Fibroblast of skin of abdomen (primary cell): ENCODE data around the gene TTLL5. TPM values are rescaled to one million over a fixed set of nuclear protein-coding genes. Genes with fewer than 3 reads are reported as not detected.

ENCODE experiments used
- DNase-seq: peaks from one replicate; pipeline ENCODE4 v3.0.0-alpha.2; 2013
- polyA plus RNA-seq, 2 experiments: library from polyadenylated mRNA; unstranded; fragments of 120-200 nt; gene quantifications; one replicate each; pipeline ENCODE4 v1.2.1, GENCODE V29; 2013; ENCODE audit not compliant: insufficient read length in 2 of 2

TTLL5 gene, protein sequence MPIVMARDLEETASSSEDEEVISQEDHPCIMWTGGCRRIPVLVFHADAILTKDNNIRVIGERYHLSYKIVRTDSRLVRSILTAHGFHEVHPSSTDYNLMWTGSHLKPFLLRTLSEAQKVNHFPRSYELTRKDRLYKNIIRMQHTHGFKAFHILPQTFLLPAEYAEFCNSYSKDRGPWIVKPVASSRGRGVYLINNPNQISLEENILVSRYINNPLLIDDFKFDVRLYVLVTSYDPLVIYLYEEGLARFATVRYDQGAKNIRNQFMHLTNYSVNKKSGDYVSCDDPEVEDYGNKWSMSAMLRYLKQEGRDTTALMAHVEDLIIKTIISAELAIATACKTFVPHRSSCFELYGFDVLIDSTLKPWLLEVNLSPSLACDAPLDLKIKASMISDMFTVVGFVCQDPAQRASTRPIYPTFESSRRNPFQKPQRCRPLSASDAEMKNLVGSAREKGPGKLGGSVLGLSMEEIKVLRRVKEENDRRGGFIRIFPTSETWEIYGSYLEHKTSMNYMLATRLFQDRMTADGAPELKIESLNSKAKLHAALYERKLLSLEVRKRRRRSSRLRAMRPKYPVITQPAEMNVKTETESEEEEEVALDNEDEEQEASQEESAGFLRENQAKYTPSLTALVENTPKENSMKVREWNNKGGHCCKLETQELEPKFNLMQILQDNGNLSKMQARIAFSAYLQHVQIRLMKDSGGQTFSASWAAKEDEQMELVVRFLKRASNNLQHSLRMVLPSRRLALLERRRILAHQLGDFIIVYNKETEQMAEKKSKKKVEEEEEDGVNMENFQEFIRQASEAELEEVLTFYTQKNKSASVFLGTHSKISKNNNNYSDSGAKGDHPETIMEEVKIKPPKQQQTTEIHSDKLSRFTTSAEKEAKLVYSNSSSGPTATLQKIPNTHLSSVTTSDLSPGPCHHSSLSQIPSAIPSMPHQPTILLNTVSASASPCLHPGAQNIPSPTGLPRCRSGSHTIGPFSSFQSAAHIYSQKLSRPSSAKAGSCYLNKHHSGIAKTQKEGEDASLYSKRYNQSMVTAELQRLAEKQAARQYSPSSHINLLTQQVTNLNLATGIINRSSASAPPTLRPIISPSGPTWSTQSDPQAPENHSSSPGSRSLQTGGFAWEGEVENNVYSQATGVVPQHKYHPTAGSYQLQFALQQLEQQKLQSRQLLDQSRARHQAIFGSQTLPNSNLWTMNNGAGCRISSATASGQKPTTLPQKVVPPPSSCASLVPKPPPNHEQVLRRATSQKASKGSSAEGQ (N-terminal part only)
- 20.4 TPM for polyA plus RNA-seq (2013, experiment 1 of 2; ENCODE audit: insufficient read length)
- 19.6 TPM for polyA plus RNA-seq (2013, experiment 2 of 2; ENCODE audit: insufficient read length)

DNA sequence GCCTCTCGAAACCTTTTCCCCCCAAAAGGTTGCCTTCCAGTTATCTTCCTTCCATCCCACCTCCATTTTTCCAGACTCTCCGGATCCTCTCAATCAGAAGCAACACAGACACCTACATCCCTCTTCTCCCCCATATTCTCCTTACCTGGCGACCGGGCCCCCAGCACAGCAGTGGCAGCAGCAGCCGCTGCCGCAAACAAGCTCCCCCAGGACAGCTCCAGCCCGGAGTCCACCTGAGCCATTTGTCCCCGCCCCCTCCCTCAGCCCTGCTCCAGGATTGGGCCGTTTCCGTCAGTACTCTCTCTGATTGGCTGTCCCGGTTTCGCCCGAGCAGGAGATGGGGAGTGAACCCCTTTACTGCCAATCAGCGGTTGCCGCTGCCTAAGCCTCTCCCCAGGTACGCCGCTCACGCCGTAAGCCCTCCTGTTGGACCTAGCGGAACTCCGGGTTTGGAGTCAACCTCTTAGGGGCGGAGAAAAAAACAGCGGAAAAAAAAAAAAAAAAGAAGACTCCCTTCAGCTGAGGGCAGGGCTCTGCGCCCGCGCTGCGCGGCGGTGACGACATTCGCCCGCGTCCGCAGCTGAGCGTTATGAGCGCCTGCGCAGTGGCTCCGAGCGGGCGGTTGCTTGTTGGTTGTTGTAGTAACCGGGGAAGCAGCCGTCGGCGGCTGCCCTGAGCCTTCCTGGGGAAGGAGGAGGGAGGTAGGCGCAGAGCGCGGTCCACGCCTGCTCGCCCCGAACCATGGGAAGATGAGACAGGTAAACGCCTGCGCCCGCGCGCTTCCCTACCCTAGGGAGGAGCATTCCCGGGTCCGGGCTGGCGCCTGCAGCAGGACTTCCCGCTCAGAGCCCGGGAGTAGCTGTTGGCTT, at the start of gene TTLL5, which contains the start of gene ERG28:
Gene TTLL5, plus strand, starts transcription at position 617 of the 869 bp plus-strand sequence. CDS start 1,904 bp downstream, outside the sequence.
Gene ERG28, minus strand, starts transcription at position 247 of the 869 bp plus-strand sequence. CDS start 3,374 bp downstream, outside the sequence.
- DNase-seq: peak; percentile 98

DNA sequence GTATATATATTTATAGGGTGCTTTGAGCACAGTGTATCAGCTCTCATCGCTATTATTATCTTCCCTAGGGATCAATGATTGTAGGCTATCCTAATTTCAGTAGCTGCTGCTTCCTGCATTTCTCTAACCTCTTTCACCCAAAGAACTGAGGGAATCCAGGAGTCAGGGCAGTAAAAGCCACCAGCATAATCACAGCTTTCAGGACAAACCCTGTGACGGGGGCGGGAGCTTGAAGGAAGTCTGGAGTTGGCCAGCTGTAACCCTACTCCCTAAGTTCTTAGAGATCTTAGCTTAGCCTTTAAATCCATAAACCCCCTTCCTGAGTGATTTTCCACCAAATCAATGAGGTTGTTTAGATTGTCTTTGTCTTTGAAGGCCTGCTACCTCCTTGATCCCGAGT, 48.9 kb upstream of the TTLL5 start:
- DNase-seq: no peak

DNA sequence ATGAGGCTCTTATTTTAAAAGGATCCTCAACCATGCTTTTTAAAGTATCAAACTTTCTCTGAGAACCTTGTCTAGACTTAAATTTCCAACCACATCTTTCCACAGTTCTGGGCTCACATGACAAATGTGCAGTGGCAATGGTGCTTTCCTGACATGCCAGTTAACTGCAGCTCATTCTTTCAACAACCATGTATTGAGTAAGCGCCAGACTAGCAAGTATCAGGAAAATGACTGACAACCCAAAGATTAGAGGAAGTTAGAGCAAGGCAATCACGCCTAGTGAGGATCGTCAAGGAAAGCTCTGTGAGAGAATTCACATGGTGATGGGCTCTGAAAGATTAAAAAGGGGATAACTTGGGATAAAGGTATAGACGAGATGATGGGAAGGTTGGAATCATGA, 46.9 kb upstream of the TTLL5 start:
- DNase-seq: no peak

DNA sequence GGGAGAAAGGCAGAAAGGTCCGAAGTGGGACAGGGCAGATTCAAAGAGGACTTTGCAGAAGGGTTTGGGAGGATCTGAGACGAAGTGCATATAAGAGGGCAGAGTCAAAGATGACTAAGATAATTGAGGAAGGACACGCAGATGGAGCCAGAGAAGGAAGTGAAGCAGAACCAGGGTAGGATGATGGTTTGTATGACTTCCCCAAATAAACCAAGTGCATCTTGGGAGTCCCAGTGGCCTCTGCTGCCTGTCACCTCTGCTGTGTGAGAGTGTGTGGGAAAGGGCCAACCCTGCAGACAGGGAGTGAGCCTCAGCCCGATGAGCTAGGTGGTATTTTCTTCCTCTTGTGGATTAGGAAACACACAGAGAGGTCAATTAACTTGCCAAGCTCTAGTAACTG, 45.8 kb upstream of the TTLL5 start:
- no peak for DNase-seq

DNA sequence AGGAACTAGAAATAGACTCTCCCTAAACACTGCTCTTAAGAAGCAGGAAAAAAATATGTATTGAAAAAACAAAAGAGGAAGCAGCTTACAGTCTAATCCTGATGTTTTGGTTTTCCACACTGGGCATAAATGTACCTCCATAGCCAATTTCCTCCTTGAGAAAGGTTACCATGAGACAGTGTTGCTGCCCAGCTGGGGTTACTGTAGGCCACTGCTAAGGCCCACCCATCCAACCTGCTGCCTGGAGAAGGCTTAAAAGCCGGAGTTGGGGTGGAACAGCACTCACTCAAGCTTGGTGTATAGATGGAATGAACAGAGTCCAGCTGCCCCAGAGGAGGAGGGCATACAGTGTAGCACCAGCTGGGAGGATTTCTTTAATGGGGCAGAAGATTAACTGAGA, 41.5 kb upstream of the TTLL5 start:
- DNase-seq: no peak

DNA sequence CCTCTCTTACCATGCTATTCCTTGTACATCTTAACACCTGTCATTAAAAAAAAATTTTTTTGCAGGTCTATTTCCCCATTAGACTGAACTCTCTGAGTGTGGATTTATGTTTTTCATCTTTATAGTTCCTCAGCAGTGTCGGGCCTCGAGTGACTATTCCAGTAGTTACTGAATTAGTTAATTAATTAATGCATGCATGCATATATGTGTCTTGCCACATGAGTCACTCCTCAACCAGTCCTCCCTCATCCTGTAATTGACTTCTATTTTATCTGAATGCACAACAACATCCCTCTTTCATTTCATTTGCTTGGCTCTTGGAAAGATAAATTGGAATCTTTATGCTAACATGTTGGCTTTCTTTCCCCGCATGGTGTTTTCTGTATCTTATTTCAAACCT, 36.0 kb upstream of the TTLL5 start:
- no peak for DNase-seq

DNA sequence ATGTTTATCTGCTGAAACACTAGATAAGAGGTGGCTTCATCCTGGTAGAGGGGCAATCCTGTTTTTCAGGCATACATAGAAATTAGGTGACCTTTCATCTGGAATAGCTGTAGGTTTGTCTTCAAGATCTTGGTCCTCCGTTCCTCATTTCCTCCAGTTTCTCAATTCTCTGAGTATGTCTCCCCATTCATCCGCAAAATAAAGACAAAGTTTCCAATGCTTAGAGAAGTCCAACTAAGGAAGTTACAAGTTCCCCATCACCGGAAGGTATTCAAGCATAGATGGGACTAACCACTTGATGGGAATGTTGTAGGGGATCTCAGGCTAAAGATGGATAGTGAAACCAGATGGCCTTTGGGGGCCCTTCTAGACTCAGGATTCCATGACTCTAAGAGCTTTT, 34.6 kb upstream of the TTLL5 start:
- no peak for DNase-seq

DNA sequence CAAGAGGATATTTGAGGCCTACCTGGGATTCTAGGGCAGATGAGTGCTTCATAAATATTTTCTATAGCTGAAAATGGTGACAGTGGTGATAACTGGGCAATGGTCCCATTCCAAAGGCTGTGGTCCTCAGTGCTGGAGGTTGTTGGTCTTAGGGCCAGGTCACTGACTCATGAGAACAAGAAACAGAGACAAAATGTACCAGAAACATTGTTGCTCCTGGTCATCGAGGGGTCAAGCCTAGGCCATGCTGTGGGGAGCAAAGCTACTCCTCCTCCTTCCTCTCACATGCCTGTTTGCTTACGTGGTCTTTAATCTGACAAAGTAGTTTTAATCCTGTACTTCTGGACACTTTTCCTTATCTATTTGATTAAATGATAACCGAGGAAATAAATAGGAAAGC, 34.2 kb upstream of the TTLL5 start:
- no peak for DNase-seq

DNA sequence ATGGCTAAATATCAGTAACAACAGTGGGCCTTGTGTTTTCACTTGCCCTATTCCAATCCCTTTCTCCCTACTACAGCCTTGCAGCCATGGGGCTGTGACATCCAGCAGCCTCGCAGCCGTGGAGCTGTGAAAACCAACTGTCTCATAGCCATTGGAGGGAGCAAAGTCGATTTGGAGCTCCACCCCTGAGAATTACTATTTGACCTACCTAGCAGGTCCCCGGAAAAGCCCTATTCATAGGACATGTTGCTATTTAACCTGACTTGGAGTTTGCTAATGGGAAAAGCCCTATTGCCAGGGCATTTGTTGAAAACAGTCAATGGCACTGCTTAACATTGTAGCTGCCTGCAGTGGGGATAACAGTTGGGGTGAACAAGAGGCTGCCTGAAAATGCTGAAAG, 33.6 kb upstream of the TTLL5 start:
- DNase-seq: no peak

DNA sequence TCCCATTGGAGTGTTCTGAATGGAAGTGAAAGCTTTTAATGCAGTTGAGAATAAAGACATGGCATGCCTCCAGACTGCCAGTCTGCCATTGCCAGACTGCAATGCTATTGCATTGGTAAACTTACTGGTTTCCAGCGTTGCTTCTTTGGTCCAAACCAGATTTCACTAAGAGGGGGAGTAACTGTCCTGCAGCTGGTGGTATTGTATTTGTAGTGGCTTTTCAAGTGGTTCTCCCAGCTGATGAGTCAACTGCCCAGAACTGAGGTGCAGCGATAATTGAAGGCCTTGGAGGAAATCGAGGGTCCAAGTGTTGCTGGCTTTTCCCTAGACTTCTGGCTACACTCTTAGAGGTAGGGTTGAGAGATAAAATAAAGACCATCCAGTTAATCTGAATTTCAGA, 32.2 kb upstream of the TTLL5 start:
- DNase-seq: no peak

DNA sequence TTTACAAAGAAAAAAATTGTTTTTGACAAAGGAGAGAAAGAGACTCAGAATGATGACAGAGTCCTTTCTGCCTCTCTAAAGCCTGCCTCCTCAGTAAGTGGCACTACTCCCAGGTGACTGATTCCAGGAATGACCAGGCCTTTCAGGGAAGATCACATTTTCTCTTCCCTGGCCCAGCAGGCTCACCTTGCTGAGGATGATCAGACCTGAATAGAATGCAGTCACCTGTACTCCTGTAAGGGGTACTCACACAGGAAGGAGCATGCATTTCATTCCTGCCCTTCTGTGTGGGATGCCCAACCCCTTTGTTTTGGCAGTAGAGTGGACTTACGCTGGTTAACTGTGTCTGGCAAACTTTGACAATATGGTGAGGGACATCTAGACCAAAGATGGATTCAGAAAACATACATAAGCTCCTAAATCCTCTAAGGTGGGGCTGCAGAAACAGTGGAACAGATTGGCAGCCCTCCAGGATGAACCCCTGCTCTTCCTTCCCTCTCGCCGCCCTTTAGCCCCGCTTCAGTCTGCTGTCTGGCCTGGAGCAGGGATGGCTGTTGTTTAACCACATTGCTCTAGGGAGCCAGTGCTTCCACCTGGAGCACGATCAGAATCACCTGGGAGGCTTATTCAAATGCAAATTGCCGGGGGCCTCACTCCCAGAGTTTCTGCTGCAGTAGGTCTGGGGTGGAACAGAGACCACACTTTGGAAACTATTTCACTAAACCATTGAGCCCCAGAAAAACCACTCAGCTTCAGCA, 30.2 kb upstream of the TTLL5 start:
- no peak for DNase-seq

DNA sequence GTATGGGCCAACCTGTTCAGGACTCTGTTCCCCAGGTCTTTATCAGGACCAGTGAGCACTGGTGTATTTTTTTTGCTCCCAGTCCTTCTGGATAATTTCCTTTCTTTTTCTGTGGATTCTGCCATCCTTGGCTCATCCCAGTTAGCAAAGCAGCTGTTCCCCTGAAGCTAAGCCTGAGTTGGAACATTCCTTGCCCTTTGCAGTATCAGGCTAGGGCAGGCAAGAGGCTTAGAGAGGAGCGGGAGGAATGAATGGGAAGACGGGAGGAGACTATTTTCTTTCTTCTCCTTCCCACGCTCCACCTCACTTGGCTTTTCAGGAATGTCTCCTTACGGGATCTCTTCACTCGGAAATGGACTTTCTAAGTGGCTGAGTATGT, 29.6 kb upstream of the TTLL5 start:
- peak; percentile 5 for DNase-seq

DNA sequence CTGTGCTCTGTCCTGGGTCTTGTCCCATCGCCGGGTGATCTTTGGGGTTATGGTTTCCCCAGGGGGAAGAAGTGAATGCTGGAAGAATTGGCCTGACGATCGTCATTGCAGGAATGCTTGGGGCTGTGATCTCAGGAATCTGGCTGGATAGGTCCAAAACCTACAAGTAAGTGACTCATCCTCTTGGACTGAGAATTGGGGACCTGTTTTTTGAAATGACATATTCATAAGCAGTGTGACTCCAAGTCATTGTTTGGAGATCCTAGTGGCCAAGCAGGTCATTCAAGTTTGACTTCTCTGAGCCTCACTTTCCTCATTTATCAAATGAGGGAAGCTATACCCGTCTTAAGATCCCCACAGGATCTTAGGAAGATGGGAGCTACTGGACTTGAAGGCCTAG, 26.2 kb upstream of the TTLL5 start:
- DNase-seq: no peak

DNA sequence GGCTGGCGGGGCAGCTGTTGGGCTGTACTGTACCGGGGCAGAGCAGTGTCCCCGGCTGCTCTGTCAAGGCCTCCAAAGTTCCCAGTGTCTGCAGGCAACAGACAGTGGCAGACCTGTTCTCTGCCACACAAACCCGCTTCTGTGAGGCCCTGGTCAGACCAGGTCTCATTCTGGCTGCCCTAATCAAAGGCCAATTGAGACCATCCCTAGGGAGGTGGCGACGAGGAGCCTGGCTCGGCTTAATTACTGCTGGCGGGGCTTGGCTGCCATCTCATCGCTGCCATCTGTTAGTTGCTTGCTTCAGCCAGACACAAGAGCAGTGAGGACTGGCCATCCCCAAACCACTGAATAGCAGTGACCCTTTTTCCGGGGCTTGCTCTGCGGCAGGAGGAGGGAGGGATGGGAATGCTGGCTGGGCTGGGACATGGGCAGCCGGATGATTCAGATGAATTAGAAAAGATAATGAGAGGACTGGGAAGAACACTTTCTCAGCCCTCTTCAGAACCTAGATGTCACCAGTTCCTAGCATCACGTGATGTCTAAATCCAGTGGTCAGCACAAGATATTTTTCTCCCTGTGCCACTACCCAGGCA, 24.9 kb upstream of the TTLL5 start:
- peak; percentile 8 for DNase-seq

DNA sequence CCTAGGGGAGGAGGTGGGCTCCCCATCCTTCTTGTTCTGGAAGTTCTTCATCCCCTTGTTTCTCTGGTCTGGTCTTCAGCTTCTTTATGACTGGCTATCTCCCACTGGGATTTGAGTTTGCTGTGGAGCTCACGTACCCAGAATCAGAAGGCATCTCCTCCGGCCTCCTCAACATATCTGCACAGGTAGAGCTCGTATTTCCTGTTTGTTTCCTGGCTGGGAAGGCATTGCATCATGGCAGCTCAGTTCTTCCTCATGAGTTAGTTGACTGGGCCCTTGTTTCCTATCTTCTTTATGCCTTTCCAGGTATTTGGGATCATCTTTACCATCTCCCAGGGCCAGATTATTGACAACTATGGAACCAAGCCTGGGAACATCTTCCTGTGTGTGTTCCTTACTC, 20.2 kb upstream of the TTLL5 start:
- no peak for DNase-seq

DNA sequence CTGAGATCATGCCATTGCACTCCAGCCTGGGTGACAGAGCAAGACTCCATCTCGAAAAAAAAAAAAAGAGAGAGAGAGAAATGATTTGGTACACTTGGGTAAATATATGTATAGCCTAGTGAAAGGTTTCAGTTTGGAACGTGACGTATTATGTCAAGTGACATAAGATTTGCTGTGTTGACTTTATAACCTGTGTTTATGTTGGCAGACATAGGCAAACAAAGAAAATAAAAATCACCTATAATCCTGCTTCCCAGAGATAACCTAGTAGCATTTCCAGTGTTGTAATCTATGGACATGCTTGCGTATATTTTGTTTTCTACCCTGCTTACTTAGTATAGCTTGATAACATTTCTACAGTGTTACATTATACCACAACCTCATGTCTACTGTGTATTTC, 17.1 kb upstream of the TTLL5 start:
- DNase-seq: no peak

DNA sequence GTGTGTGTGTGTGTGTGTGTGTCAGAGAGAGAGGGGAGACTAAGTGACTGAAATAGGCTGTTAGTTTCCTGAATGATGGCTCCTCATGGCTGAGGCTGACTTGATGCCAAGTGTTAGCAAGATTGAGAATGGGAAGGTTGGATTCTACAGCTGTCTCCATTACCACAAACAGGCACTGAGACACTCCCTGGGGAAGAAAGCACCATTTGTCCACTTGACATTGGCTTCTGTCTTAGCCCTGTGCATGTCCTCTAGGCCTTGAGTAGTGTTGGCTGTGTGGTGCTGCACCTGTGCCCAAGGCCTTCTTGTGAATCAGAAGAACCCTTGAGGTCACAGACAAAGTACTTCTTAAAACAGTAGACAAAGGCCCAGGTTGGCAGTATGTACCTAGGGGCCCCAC, 16.0 kb upstream of the TTLL5 start:
- no peak for DNase-seq

DNA sequence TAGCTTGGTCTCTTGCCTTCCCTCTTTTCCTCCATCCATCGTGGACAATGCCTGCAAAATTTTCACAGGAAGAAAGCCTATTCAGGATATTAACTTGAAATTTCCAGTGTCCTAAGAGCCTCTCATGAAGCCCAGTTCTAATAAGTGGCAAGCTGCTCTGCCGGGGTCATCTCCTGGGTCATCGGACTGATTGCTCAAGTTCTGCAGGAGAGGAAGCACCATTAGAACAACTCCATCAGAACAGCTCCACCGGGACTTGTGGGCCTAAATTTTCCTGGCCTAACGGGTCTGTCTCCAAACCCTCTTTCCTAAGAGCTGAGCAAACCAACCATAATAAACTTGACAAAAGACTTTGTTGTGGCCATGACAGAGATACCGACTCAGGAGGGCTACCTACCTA, 14.3 kb upstream of the TTLL5 start:
- no peak for DNase-seq

DNA sequence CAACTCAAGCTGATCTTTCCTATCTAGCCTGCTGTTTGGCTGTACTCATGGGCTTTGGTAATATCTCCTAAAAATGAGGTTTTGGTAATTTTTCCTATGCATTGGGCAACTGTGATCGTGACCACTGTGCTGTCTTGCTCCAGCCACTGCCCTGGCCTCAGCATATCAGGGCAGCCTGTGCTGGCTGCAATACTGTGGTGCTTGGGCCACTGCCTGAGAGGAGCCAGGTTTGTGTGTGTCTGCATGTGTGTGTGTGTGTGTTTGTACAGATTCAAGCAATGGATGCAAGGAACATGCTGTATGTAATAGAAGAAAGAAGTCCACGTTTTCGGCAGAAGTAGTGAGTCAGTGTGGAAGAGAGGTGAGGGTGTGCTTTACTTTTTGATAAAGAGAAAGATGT, 13.4 kb upstream of the TTLL5 start:
- no peak for DNase-seq

DNA sequence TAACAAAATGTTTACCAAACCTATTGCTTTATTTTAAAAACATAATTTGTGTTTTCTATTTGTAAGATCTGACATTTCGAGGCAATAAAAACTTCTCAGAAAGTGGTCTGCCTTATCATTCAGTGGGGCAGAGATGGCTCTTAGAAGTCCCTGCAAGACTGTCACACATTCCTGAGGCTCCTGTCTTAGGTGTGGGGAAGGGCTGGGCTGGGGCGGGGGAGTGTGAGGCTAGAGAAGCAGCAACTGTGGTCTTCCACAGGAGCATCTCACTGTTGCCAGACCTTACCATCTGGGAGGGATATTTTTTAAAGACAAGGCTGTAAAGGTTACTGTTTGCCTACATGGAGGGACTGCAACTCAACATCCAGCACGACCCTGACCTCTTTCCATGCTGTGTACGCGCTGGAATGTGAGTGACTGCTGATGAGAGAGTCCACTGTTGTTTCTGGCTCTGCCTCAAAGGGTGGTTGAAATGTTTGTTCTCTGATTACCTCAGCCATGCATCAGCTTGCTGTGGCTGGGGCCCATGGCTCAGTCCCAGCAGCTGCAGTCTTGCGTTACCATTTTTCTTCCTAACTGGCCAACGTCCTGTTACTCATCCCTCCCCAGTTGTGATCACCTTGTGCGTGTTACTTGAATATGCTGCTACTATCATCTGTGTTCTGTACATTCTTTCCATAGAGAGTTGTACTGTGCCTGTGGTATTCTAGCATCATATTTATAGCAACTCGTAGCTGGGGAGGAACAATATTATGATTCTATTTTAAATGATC, 12.8 kb upstream of the TTLL5 start:
- DNase-seq: peak; percentile 77
